Natural killer cell (primary cell): ENCODE data around the gene LCN1. TPM values are rescaled to one million over a fixed set of nuclear protein-coding genes. Genes with fewer than 3 reads are reported as not detected.

Experiments used
- ATAC-seq, 3 donors: fragments of 150-1000 bp in 2 of 3; fragments of 200-7000 bp in 1 of 3; cut with Tn5 transposase; 1 replicate in 1 of 3; 2 replicates in 2 of 3; pipeline ENCODE4 v1.10.0; 2021; ENCODE audit warnings: mild to moderate bottlenecking in 2 of 3, moderate library complexity in 2 of 3
- DNase-seq, 2 donors: peaks; one replicate each; pipeline versions ENCODE4 v3.0.0 to v3.0.0-alpha.2; 2013 to 2021; ENCODE audit warnings: mixed read lengths in 1 of 2
- H3K27ac ChIP-seq: one replicate; pipeline ENCODE4 v1.5.1; 2013; ENCODE audit warnings: mild to moderate bottlenecking, low read length
- H3K27me3 ChIP-seq: one replicate; pipeline ENCODE4 v1.6.1; 2013; ENCODE audit warnings: low read length; ENCODE audit not compliant: control insufficient read depth, insufficient read depth
- H3K36me3 ChIP-seq: one replicate; pipeline ENCODE4 v1.6.1; 2013; ENCODE audit warnings: low read length; ENCODE audit not compliant: control insufficient read depth, insufficient read depth
- H3K4me1 ChIP-seq: one replicate; pipeline ENCODE4 v1.6.1; 2013; ENCODE audit warnings: low read length; ENCODE audit not compliant: control insufficient read depth, insufficient read depth
- H3K4me3 ChIP-seq: one replicate; pipeline ENCODE4 v1.5.1; 2013; ENCODE audit warnings: low read length
- H3K9me3 ChIP-seq: one replicate; pipeline ENCODE4 v1.6.1; 2013; ENCODE audit warnings: low read length; ENCODE audit not compliant: control insufficient read depth, insufficient read depth
- H3K27ac Mint-ChIP-seq, 2 donors: one replicate each; pipeline ENCODE4 v1.8.0; 2022; ENCODE audit warnings: mild to moderate bottlenecking in 2 of 2, mixed read lengths in 2 of 2, moderate library complexity in 1 of 2
- H3K27me3 Mint-ChIP-seq, 2 donors: one replicate each; pipeline ENCODE4 v1.8.0; 2022; ENCODE audit warnings: low read depth in 2 of 2, mixed read lengths in 2 of 2
- H3K36me3 Mint-ChIP-seq: one replicate; pipeline ENCODE4 v1.8.0; 2022; ENCODE audit warnings: mixed read lengths
- H3K4me1 Mint-ChIP-seq, 2 donors: one replicate each; pipeline ENCODE4 v1.8.0; 2022; ENCODE audit warnings: mixed read lengths in 2 of 2
- H3K4me3 Mint-ChIP-seq: one replicate; pipeline ENCODE4 v1.8.0; 2022; ENCODE audit warnings: mild to moderate bottlenecking, moderate library complexity, mixed read lengths
- H3K9me3 Mint-ChIP-seq, 2 donors: one replicate each; pipeline ENCODE4 v1.8.0; 2022; ENCODE audit warnings: mixed read lengths in 2 of 2
- WGBS: methylation state at CpG from one replicate; pipeline ENCODE4 v1.1.7; 2013; ENCODE audit warnings: missing lambda C conversion rate; ENCODE audit not compliant: insufficient coverage; 5-methylcytosine and 5-hydroxymethylcytosine counted together
- intact Hi-C: fragments of 100-400 bp; cut with micrococcal nuclease; formaldehyde crosslinking; loops from one replicate; pipeline ENCODE4 v1.14.2; 2022
- total RNA-seq, 4 donors: library from RNA; stranded (reverse); fragments of 120-200 nt in 1 of 4; gene quantifications; one replicate each; pipeline versions ENCODE4 v1.2.3 to v1.2.4, GENCODE V29; 2013 to 2022
- TF ChIP-seq, protein P1 (sequence below): fragments of 200-600 bp; IDR thresholded peaks from one replicate; pipeline ENCODE4 v1.8.0; 2022; ENCODE audit warnings: antibody characterized with exemption

The LCN1 gene
- total RNA-seq, 3 donors from 2014 or later (not counting 1 experiment from before 2014, with no cell fraction given): not detected

DNA sequence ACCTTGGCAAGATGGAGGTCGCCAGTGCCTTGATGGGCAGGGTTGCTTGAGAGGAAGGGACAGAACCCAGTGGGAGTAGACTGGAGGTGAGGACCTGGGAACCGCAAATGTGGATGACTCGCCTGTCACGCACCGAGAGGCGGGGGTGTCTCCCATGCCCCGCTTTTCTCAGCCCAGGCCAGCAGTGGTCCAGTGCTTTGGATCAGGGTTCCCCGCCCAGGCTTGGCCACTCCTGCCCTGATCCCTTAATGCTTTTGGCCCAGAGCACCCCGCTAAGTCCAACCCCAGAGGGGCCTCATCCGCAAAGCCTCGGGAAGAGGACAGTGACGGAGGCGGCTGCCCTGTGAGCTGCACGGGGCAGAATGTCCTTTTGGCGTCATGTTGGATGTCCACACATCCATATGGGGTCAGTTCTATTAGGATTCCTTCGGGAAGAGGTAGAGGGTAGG, 18.3 kb upstream of the LCN1 start:
- Histone ChIP-seq H3K27me3 (no peaks in the 10 kb centered on the region), H3K36me3 (peaks cover 10% of the 10 kb centered on the region), H3K4me3 (no peak overlapping the region), H3K9me3 (no peaks in the 10 kb centered on the region), H3K27ac (no peak overlapping the region), H3K4me1 (peaks cover 28% of the 10 kb centered on the region)
- Mint-ChIP-seq H3K27ac (no peak overlapping the region), H3K4me3 (no peak overlapping the region), H3K4me1 (peaks cover 16 to 34% of the 10 kb centered on the region in 2 donors), H3K36me3 (no peaks in the 10 kb centered on the region), H3K27me3 (no peaks in the 10 kb centered on the region), H3K9me3 (no peaks in the 10 kb centered on the region)
- DNase-seq (no peak), ATAC-seq (no peak)
- TF ChIP-seq, protein P1, sequence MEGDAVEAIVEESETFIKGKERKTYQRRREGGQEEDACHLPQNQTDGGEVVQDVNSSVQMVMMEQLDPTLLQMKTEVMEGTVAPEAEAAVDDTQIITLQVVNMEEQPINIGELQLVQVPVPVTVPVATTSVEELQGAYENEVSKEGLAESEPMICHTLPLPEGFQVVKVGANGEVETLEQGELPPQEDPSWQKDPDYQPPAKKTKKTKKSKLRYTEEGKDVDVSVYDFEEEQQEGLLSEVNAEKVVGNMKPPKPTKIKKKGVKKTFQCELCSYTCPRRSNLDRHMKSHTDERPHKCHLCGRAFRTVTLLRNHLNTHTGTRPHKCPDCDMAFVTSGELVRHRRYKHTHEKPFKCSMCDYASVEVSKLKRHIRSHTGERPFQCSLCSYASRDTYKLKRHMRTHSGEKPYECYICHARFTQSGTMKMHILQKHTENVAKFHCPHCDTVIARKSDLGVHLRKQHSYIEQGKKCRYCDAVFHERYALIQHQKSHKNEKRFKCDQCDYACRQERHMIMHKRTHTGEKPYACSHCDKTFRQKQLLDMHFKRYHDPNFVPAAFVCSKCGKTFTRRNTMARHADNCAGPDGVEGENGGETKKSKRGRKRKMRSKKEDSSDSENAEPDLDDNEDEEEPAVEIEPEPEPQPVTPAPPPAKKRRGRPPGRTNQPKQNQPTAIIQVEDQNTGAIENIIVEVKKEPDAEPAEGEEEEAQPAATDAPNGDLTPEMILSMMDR: no peak
- 95% methylated on average over 16 of the region's 16 CpGs for WGBS
- intact Hi-C loops: no loop called here

DNA sequence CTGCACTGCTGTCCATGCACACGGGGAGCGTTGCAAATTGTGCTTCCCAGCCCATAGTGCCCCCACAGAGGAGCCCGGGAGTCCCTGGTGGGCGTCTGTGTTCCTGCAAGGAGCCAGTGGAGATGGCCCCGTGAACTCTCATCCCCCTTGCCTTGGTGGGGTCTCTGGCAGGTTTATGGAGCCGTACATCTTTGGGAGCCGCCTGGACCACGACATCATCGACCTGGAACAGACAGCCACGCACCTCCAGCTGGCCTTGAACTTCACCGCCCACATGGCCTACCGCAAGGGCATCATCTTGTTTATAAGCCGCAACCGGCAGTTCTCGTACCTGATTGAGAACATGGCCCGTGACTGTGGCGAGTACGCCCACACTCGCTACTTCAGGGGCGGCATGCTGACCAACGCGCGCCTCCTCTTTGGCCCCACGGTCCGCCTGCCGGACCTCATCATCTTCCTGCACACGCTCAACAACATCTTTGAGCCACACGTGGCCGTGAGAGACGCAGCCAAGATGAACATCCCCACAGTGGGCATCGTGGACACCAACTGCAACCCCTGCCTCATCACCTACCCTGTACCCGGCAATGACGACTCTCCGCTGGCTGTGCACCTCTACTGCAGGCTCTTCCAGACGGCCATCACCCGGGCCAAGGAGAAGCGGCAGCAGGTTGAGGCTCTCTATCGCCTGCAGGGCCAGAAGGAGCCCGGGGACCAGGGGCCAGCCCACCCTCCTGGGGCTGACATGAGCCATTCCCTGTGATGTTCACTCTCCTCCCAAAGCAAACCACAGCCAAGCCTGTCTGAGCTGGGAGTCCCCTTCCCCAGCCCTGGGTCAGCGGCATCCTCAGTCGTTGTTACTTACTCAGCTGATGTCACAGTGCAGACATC, 17.6 kb upstream of the LCN1 start:
- Mint-ChIP-seq H3K27ac (no peak overlapping the region), H3K9me3 (no peaks in the 10 kb centered on the region), H3K27me3 (no peaks in the 10 kb centered on the region), H3K4me3 (no peak overlapping the region), H3K36me3 (peaks cover under 1% of the 10 kb centered on the region), H3K4me1 (peaks cover 16 to 34% of the 10 kb centered on the region in 2 donors)
- Histone ChIP-seq H3K9me3 (no peaks in the 10 kb centered on the region), H3K27ac (no peak overlapping the region), H3K4me1 (peaks cover 28% of the 10 kb centered on the region), H3K36me3 (peaks cover 10% of the 10 kb centered on the region), H3K4me3 (no peak overlapping the region), H3K27me3 (no peaks in the 10 kb centered on the region)
- TF ChIP-seq, protein P1: no peak
- ATAC-seq (no peak), DNase-seq (no peak)
- intact Hi-C loops: no loop called here
- 96% methylated on average over 41 of the region's 41 CpGs for WGBS

DNA sequence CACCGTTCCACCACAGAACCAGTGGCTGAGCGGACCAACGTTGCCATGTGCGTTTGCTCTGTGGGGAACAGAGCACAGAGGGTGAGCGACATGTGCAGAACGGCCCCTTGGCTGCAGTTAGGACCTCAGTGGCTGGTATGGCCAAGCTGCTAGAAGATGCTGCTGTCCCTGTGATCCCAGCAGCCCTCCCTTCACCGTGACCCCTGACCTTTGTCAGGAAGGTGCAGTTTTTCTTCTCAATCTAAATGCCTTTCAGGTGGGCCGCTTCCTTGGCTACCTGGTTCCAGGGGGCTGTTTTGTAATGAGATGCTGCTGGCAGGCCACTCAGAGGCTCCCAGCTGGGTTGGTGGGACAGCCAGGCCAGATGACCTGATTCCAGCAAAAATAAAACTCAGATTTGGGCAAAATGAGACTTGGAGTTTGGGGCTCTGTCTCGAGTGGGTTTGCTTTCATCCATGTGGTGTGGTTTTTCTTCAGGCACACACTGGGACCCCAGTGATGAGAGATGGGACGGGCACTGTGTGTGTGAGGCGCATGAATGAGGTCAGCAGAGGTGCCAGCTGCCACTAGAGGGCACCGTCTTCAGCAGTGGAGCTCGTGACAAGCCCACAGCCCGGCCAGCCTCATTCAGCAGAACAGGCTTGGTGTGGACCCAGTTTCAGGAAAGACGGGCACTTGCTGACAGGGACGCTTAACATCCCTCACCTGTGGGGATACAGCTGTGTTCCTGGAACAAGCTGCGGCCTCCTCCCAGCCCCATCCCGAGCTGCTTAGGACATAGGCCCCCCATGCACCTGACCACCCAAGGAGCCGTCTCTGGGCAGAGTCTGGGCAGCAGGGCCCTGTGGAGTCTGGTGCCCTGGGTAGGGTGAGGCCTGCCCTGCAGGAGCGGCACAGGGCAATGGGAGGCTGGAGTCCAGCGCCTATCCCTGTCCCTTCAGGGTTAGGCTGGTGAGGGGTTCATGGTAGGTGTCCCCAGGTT, 16.7 kb upstream of the LCN1 start:
- WGBS: 72% methylated on average over 21 of the region's 21 CpGs
- no peak overlapping the region for H3K27ac Mint-ChIP-seq
- Histone ChIP-seq H3K27ac (no peak overlapping the region), H3K4me1 (peaks cover 21% of the 10 kb centered on the region), H3K4me3 (no peak overlapping the region), H3K36me3 (peaks cover 10% of the 10 kb centered on the region), H3K27me3 (no peaks in the 10 kb centered on the region), H3K9me3 (no peaks in the 10 kb centered on the region)
- peaks cover 12 to 28% of the 10 kb centered on the region in 2 donors for H3K4me1 Mint-ChIP-seq
- ATAC-seq (peak in 2 of 3 donors; percentile 18 to 24), DNase-seq (peak; percentile 39 to 73)
- no peaks in the 10 kb centered on the region for H3K27me3 Mint-ChIP-seq
- intact Hi-C loops: no loop called here
- peaks cover 4 to 5% of the 10 kb centered on the region in 2 donors for H3K9me3 Mint-ChIP-seq
- H3K36me3 Mint-ChIP-seq: peaks cover 10% of the 10 kb centered on the region
- TF ChIP-seq, protein P1: peak; percentile 56
- no peak overlapping the region for H3K4me3 Mint-ChIP-seq
